NCI-H2081 treated with DMSO at 0.1 percent for 48 hours (cell line): Measurements from ENCODE around the gene RPTOR.
A peak's percentile ranks its signal among the peaks of the same experiment; 100 is the strongest.

Source experiments
- DNase-seq: peaks from one replicate; lab custom pipeline; 2025; lab: John Stamatoyannopoulos, UW

The RPTOR gene

DNA sequence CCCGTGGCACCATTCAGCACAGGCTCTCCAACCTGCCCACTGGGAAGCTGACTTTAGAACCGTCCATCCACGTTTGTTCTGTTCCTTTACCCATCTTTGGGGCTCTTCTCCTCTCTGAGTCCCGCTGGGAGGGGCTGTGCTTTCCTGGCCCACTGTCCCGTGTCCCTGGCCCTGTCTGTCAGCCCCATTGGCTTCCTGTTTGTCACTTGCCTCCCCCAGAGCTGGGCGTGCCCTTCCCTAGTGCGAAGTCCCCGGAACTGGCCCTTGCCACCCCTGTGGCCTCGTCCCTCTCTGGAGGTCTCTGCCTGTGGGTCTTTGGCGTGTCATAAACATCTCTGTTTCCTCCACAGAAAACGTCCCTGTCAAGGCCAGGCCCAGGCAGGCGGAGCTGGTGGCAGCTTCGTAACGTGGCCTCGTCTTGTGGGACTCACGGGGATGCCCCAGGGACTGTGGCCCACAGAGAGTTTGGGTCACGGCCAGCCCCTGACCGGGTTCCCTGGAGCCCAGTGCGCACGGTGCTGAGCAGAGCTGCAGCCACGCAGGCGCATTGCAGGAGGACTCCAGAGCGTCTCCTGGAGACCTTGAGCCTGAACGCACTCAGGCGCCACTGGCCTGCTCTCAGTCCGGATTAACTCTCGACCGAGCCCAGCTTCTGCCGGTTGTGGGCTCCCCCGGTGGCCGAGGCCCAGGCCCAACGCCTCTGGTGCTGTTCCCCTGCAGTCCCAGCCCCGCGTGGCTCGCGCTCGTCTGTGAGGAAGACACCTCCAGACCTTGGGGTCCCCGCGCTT is 454.3 kb downstream of the RPTOR start:
- no peak for DNase-seq

DNA sequence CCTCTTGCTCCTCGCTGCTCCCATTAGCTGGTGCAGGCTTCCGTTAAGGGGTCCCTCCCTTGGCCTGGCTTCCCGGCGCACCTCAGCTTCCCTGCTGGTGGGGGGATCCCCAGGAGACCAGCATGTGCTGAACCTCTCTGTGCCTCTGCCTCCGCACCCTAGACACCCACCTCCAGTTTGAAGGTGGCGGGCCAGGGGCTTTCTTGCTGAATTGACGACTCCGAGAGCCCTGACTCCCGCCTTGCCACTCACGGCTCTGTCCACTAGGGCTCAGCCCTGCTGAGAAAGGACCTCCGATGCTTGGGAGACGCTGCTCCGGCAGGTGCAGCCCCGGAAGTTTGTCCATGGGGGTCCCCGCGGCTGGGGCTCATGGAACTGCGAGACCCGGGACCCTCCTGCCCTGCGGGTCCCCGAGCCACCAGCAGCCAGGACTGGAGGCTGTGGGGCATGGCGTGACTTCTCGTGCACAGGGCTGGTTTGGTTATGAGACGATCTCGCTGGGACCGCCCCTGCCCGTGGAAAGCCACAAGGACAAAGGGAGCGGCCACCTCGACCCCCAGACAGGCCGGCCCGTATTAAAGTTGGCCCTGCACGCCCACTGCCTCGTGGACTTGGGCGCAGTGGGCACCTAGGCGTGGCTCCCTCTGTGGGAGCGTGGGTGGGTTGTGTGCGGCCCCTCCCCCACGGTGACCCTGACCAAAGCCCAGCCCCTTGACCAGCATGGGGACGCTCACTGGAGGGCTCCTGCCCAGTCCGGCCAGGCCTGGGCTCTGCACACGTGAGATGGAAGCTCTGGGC is 455.1 kb downstream of the RPTOR start:
- no peak for DNase-seq

DNA sequence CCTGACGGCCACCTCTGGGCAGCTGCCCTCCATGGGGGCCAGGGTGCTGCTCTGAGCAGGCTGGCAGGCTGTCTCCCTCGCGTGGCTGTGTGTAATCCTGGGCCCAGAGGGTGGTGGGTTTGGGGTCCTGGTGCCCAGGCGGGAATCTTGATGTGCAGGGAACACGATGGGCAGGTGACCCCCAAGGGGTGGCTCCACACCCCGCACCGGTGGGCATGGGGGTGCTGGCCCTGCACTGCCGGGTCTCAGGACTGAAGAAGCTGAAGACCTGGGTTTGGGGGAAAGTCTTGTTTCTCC is 455.6 kb downstream of the RPTOR start:
- DNase-seq: no peak

DNA sequence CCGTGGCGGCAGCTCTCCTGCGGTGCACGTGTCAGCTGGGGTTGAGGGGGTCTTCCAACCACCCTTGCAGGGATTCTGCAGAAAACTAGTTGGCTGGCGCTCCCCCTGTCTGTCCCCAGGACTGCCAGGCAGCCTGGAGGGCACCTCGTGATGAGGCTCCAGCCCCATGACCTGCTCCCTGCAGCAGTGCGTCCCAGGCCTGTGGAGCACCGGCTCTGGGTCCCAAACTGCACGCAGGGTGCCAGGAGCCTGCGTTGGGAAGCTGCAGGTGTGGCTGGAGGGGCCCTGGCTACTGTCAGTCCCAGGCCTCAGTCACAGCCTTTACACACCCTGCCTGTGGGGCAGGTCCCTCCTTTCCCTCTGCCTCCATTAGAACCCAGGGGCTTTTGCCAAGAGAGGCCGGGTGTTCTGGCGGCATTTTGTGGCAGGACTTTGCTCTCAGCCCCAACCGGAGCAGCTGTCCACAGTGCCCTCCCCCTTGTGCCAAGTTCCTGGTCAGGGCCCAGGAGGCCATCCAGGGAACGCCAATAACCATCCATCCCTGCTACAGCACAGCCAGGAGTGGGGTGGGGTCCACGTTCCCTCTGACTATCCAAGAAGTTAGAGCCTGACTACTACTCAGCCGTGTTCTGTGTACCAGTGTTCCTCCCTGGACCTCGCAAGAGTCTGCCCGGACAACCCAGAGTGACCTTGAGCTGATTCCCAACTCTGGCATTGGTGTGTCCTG is 456.2 kb downstream of the RPTOR start:
- DNase-seq: no peak

DNA sequence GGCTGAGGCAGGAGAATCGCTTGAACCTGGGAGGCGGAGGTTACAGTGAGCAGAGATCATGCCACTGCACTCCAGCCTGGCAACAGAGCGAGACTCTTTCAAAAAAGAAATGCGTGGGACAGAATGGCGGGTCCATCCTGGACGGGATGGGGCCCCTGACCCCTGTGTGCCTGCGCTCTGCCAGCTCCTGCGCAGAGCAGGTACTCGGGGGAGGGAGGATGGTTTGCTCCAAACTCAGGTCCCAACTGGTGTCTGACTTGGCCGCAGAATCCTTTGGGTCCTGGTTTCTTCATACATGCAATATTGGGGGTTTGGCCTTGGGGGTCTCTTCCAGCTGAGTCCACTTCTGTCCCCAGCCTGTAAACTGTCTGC is 457.4 kb downstream of the RPTOR start:
- no peak for DNase-seq

DNA sequence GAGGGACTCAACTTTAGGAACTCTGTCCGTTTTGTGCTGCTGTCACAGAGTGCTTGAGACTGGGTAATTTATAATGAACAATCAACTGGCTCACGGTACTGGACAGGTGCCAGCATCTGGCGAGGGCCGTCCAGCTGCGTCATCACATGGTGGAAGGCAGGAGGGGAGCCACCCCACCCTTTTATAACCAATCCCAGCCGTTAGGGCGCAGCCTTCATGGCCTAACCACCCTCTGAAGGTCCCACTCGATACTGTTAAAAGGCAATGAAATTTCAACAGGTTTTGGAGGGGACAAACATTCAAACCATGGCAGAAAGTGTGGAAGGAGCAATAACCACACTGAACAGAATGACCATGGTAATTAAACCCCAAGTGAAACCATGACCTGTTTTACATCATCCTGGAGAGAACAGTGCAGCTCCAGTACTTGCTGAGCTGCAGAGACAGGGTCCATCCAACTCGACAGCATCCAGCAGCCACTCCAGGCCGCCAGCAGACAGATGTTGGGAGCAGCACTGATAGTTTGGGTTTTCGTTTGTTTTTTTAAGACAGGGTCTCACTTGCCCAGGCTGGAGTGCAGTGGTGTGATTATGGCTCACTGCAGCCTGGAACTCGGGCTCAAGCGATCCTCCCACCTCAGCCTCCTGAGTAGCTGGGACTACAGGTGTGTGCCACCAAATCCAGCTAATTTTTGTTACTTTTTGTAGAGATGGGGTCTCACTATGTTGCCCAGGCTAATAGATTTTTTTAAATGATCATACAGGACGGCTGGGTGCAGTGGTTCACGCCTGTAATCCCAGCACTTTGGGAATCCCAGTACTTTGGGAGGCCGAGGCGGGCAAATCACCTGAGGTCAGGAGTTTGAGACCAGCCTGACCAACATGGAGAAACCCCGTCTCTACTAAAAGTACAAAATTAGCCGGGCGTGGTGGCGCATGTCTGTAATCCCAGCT is 458.0 kb downstream of the RPTOR start:
- peak; percentile 43 for DNase-seq

DNA sequence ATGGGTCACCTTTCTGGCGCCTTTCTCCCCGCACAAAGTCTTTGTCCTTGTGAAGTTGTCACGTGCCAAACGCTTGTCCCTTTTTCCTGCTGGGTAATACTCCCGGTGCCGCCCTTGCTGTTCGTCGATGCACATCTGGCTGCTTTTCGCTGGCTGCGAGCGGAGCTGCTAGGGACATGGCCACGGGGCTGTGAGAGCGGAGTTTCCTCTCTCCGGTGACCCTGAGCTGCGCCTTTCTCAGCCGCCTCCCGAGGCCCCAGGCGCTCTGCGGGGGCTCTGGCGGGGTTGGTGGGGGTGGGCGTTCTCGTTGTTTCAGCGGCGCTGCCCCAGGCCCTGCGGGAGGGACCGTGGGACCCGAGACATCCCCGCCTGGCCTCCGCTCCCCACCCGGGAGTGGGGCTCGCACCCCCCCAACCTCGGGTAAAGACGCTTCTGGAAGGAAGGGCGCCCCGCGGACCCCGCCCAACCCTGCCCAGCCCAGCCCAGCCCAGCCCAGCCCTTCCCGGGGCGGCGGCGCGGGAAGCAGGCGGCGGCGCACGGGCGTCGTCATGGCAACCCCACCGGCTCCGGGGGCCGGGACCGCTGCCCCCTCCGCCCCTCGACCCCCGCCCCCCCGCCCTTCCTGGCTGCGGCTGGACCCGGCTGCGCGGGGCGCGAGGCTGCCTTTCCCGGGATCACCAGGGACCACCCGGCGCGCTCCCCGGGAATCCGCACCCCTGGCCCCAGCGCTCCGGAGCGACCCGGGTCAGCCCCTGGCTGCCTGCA is 459.3 kb downstream of the RPTOR start:
- no peak for DNase-seq

DNA sequence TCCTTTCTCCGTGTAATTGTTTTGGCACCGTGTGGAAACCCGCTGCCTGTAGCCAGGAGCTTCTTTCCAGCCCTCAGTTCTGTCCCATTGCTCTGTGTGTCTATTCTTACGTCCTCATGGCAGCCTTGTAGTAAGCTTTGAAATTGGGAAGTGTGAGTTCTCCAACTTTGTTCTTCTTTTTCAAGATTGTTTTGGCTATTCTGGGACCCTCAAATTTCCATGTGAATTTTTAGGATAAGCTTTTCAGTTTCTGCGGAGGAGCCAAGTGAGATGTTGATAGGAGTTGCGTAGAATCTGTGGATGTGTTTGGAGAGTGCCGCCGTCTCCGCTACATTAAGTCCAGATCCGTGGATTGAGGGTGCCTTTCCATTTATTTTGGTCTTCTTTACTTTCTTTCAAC is 462.3 kb downstream of the RPTOR start:
- no peak for DNase-seq

DNA sequence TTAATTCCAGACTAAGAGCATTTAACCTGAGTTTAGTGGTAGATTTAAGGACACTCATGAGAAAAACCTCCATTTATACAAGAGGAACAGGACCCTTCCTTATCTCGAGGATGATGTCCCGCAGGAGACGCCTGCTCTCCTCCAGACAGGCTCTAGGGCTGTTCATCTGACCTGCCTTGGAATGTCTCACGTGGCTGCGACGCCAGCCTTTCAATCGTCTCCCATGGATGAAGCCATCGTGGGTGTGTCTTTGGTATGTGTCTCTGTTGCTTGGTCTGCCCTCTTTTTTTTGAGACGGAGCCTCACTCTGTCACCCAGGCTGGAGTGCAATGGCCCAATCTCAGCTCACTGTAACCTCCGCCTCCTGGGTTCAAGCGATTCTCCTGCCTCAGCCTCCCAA is 463.5 kb downstream of the RPTOR start:
- DNase-seq: no peak

DNA sequence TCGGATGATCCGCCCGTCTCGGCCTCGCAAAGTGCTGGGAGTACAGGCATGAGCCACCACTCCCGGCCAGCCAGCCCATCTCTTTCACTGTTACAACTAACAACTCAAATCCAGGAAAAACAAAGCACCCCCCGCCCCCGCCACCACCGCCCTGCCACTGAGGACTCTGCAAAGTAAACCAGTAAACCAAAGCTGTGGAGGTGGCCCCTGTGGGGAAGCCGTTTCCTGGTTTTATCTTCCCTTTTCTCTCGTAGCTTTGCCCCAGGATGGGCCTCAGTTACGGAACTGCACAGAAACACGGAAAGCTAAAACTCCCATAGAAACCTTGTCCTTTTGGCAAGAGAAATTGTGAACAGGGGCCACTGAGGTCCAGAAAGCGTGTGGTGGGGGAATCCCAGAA is 464.5 kb downstream of the RPTOR start:
- no peak for DNase-seq

DNA sequence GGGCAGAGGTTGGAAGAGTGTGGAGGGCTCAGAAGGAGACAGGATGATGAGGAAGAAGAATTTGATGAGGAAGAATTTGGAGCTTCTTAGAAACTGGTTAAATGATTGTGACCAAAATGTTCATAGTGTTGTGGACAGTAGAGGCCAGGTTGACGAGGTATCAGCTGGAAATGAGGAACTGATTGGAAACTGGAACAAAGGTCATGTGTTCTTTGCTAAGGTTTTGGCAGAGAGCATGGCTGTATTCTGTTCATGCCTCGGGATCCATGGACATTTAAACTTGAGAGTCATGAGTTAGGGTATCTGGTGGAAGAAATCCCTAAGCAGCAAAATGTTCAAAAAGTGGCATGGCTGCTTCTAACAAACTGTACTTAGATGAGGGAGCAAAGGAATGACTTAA is 466.3 kb downstream of the RPTOR start:
- no peak for DNase-seq

DNA sequence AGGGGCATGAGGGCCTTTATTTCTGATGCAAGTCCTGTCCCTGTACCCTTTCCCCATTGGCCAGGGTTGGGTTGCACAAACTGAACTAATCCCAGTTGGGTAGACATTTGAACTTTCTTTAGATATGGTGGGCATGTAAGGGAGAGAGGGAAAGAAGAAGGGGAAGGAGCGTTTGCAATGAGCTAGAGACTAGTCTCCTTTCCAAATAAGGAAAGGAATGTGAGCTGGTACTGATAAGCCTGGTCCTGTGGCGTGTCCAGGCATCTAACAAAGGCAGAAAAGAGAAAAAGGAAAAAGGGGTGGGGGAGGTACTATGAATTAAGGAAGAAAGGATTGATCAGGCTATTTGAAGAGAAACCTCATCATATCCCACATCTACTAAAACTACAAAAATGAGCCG is 467.3 kb downstream of the RPTOR start:
- no peak for DNase-seq

DNA sequence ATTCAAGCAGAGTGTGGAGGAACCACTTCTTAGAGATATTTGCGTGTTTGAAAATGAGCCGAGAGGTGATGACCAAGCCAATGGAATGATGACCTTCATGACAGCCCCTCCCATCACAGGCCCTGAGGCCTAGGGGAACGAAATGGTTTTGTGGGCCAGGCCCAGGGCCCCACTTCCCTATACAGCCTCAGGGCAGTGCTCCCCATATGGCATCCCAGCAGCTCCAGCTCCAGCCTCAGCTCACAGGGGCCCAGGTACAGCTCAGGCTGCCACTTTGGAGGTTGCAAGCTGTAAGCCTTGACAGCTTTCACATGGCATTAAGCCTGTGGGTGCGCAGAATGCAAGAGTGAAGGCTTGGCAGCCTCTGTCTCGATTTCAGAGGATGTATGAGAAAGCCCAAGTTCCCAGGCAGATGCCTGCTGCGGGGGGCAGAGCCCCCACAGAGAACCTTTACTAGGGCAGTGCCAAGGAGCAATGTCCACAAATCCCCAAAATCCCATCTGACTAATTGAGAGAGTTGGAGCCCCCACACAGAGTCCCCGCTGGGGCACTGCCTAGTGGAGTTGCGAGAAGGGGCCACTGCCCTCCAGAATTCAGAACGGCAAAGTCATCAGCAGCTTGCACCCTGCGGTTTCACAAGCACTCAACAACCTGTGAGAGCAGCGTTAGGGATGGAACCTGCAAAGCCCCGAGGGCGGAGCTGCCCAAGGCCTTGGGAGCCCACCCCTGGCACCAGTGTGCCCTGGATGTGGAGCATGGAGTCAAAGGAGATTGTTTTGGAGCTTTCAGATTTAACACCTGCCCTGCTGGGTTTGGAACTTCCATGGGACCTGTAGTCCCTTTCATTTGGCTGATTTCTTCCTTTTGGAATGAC is 468.2 kb downstream of the RPTOR start:
- DNase-seq: no peak

DNA sequence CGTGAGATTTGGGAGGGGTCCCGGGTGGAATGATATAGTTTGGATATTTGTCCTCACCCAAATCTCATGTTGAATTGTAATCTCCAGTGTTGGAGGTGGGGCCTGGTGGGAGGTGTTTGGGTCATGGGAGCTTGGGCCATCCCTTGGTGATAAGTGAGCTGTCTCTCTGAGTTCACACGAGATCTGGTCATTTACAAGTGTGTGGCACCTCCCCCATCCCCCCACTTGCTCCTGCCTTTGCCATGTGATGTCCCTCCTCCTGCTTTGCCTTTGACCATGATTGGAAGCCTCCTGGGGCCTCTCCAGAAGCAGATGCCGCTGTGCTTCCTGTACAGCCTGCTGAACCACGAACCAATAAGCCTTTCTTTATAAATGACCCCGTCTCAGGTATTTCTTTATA is 469.0 kb downstream of the RPTOR start:
- DNase-seq: no peak

DNA sequence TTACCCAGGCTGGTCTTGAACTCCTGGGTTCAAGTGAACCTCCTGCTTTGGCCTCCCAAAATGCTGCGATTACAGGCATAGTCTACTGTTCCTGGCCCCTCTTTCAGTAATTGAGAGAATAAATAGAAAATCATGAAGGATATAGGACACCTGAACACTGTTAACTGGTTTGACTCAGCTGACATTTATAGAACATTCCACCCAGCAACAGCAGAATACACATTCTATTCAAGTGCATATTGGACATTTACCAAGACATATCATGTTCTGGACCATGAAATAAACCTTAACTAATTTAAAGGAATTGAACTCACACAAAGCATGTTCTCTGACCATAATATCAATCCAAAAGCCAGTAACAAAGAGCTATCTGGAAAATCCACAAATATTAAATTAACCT is 470.5 kb downstream of the RPTOR start:
- DNase-seq: no peak
